WTC11 (cell line): ENCODE results near the gene CCDC82.

ENCODE experiments used
- CREM ChIP-seq: sonication (generic); formaldehyde crosslinking; IDR thresholded peaks from 2 replicates; pipeline ENCODE4 v1.8.1; 2022; ENCODE audit warnings: mild to moderate bottlenecking, missing genetic modification reagents, moderate library complexity
- FOXP1 ChIP-seq: sonication (generic); formaldehyde crosslinking; IDR thresholded peaks from 2 replicates; pipeline ENCODE4 v1.8.0; 2022; ENCODE audit warnings: missing genetic modification reagents, mild to moderate bottlenecking, moderate library complexity, borderline replicate concordance
- KAT7 ChIP-seq: sonication (generic); formaldehyde crosslinking; IDR thresholded peaks from 2 replicates; pipeline ENCODE4 v1.8.1; 2023; ENCODE audit warnings: missing genetic modification reagents, mild to moderate bottlenecking, borderline replicate concordance
- ZNF232 ChIP-seq: sonication (generic); formaldehyde crosslinking; IDR thresholded peaks from 2 replicates; pipeline ENCODE4 v1.8.0; 2022; ENCODE audit warnings: mild to moderate bottlenecking, missing genetic modification reagents
- TF ChIP-seq, protein P1 (sequence below): fragments of 250-450 bp; sonication (Bioruptor Pico); IDR thresholded peaks from 2 replicates; pipeline ENCODE4 v2.1.2; 2022; ENCODE audit warnings: mild to moderate bottlenecking, moderate library complexity
- TF ChIP-seq, protein P2 (sequence below): fragments of 200-600 bp; IDR thresholded peaks from 2 replicates; pipeline ENCODE4 v1.8.0; 2022; ENCODE audit warnings: antibody characterized with exemption
- TF ChIP-seq, protein P3 (sequence below): sonication (generic); formaldehyde crosslinking; IDR thresholded peaks from 2 replicates; pipeline ENCODE4 v1.8.0; 2022; ENCODE audit warnings: missing genetic modification reagents
- TF ChIP-seq, protein P4 (sequence below): sonication (generic); formaldehyde crosslinking; IDR thresholded peaks from 2 replicates; pipeline ENCODE4 v1.8.1; 2022; ENCODE audit warnings: low read depth, missing genetic modification reagents, borderline replicate concordance

DNA sequence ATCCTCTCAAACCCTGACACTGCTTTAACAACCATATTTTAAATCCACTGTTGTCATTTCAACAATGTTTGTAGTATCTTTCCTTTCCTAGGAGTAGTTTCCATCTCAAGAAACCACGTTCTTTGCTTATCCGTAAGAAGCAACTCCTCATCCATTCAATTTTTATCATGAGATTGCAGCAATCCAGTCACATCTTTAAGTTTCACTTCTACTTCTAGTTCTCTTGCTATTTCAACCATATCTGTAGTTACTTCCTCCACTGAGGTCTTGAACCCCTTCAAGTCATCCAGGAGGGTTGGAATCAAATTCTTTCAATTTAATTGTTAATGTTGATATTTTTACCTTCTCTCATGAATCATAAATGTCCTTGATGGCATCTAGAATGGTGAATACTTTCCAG lies 22.4 kb downstream of the CCDC82 start:
- TF ChIP-seq KAT7 (no peak), FOXP1 (no peak), CREM (CRISPR knock-in tag) (no peak), ZNF232 (no peak)
- TF ChIP-seq, protein P1, sequence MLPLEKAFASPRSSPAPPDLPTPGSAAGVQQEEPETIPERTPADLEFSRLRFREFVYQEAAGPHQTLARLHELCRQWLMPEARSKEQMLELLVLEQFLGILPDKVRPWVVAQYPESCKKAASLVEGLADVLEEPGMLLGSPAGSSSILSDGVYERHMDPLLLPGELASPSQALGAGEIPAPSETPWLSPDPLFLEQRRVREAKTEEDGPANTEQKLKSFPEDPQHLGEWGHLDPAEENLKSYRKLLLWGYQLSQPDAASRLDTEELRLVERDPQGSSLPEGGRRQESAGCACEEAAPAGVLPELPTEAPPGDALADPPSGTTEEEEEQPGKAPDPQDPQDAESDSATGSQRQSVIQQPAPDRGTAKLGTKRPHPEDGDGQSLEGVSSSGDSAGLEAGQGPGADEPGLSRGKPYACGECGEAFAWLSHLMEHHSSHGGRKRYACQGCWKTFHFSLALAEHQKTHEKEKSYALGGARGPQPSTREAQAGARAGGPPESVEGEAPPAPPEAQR (CRISPR knock-in tag): no peak
- TF ChIP-seq, protein P2, sequence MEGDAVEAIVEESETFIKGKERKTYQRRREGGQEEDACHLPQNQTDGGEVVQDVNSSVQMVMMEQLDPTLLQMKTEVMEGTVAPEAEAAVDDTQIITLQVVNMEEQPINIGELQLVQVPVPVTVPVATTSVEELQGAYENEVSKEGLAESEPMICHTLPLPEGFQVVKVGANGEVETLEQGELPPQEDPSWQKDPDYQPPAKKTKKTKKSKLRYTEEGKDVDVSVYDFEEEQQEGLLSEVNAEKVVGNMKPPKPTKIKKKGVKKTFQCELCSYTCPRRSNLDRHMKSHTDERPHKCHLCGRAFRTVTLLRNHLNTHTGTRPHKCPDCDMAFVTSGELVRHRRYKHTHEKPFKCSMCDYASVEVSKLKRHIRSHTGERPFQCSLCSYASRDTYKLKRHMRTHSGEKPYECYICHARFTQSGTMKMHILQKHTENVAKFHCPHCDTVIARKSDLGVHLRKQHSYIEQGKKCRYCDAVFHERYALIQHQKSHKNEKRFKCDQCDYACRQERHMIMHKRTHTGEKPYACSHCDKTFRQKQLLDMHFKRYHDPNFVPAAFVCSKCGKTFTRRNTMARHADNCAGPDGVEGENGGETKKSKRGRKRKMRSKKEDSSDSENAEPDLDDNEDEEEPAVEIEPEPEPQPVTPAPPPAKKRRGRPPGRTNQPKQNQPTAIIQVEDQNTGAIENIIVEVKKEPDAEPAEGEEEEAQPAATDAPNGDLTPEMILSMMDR: no peak
- TF ChIP-seq, protein P3, sequence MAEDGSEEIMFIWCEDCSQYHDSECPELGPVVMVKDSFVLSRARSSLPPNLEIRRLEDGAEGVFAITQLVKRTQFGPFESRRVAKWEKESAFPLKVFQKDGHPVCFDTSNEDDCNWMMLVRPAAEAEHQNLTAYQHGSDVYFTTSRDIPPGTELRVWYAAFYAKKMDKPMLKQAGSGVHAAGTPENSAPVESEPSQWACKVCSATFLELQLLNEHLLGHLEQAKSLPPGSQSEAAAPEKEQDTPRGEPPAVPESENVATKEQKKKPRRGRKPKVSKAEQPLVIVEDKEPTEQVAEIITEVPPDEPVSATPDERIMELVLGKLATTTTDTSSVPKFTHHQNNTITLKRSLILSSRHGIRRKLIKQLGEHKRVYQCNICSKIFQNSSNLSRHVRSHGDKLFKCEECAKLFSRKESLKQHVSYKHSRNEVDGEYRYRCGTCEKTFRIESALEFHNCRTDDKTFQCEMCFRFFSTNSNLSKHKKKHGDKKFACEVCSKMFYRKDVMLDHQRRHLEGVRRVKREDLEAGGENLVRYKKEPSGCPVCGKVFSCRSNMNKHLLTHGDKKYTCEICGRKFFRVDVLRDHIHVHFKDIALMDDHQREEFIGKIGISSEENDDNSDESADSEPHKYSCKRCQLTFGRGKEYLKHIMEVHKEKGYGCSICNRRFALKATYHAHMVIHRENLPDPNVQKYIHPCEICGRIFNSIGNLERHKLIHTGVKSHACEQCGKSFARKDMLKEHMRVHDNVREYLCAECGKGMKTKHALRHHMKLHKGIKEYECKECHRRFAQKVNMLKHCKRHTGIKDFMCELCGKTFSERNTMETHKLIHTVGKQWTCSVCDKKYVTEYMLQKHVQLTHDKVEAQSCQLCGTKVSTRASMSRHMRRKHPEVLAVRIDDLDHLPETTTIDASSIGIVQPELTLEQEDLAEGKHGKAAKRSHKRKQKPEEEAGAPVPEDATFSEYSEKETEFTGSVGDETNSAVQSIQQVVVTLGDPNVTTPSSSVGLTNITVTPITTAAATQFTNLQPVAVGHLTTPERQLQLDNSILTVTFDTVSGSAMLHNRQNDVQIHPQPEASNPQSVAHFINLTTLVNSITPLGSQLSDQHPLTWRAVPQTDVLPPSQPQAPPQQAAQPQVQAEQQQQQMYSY (CRISPR knock-in tag): no peak
- TF ChIP-seq, protein P4, sequence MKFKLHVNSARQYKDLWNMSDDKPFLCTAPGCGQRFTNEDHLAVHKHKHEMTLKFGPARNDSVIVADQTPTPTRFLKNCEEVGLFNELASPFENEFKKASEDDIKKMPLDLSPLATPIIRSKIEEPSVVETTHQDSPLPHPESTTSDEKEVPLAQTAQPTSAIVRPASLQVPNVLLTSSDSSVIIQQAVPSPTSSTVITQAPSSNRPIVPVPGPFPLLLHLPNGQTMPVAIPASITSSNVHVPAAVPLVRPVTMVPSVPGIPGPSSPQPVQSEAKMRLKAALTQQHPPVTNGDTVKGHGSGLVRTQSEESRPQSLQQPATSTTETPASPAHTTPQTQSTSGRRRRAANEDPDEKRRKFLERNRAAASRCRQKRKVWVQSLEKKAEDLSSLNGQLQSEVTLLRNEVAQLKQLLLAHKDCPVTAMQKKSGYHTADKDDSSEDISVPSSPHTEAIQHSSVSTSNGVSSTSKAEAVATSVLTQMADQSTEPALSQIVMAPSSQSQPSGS (CRISPR knock-in tag): no peak
